Left renal cortex interstitium (tissue), 4 donors: ENCODE results near the gene PFAS. TPM values are rescaled to one million over a fixed set of nuclear protein-coding genes. Genes with fewer than 3 reads are reported as not detected.
"Not testable (repeated sequence)": the region's sequence is repeated elsewhere in the genome, so short reads cannot be mapped to it uniquely, and the experiment has no call there.

Experiments
- DNase-seq, 4 donors: peaks; one replicate each; pipeline ENCODE4 v3.0.0-alpha.2; 2013; ENCODE audit warnings: low read depth in 4 of 4, low spot score in 2 of 4, missing footprints in 1 of 4
- polyA plus RNA-seq, 4 donors: library from polyadenylated mRNA; unstranded; fragments of 120-200 nt; gene quantifications; one replicate each; pipeline ENCODE4 v1.2.1, GENCODE V29; 2013; ENCODE audit not compliant: insufficient read length in 4 of 4

The PFAS gene
- polyA plus RNA-seq = 10 to 100 TPM; 37.3 to 51.0 (median 44.5) TPM

- DNase-seq = peak; percentile 90 to 94 (median 92)
These were observed at the start of gene PFAS for GRCh38 chr17:8248751-8249607. Gene PFAS, plus strand, starts transcription at chr17:8249289. Its CDS starts 4,649 bp downstream, at chr17:8253938.

GRCh38 chr17:8204761-8205555, 44.1 kb upstream of the PFAS start:
- DNase-seq = no peak

GRCh38 chr17:8206536-8206935, 42.6 kb upstream of the PFAS start:
- no peak for DNase-seq

GRCh38 chr17:8209907-8210760, 39.0 kb upstream of the PFAS start, which contains the start of gene AURKB:
Gene AURKB, minus strand, starts transcription at chr17:8210575. Its CDS starts 351 bp downstream, at chr17:8210224.
- DNase-seq = peak in 3 of 4 donors; percentile 91 to 99 (median 96)

- no peak for DNase-seq
These were observed 38.2 kb upstream of the PFAS start for GRCh38 chr17:8210761-8211458.

GRCh38 chr17:8212312-8213180, 36.5 kb upstream of the PFAS start:
- no peak for DNase-seq

- DNase-seq = not testable (repeated sequence)
These were observed 35.1 kb upstream of the PFAS start for GRCh38 chr17:8214000-8214399.

GRCh38 chr17:8220783-8221662, 28.1 kb upstream of the PFAS start:
- DNase-seq = peak; percentile 91 to 98 (median 95)

- peak; percentile 89 to 98 (median 92) for DNase-seq
These were observed 27.3 kb upstream of the PFAS start for GRCh38 chr17:8221663-8222379.

GRCh38 chr17:8222380-8222629, 26.8 kb upstream of the PFAS start:
- DNase-seq = peak in 1 of 4 donors; percentile 35

GRCh38 chr17:8222630-8223355, 26.3 kb upstream of the PFAS start:
- DNase-seq = peak; percentile 77 to 85 (median 84)

GRCh38 chr17:8223356-8224126, 25.5 kb upstream of the PFAS start:
- peak in 2 of 4 donors; percentile 25 to 46 for DNase-seq

GRCh38 chr17:8224891-8225812, 23.9 kb upstream of the PFAS start:
- no peak for DNase-seq

GRCh38 chr17:8225813-8226535, 23.1 kb upstream of the PFAS start:
- no peak for DNase-seq
